ENCODE measurements around the gene CLMN. TPM values are rescaled to one million over a fixed set of nuclear protein-coding genes. Genes with fewer than 3 reads are reported as not detected.

The CLMN gene
- total RNA-seq, 1 experiment from 2014 or later, result 33.4 TPM

DNA sequence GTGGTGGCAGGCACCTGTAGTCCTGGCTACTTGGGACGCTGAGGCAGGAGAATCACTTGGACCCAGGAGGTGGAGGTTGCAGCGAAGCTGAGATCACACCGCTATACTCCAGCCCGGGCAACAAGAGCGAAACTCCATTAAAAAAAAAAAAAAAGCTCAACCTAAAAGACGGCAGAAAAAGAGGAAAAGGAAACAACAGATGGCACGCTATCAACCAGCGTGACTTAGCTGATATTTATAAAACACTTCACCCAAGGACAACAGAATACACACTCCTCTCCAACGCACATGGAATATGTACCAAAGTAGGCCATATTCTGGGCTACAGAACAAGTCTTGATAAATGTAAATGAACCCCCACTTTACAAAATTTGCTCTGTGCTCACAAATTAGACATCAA lies 34.0 kb upstream of the CLMN start:
- Histone ChIP-seq H2AFZ (ENCODE audit: low read depth, low read length, poor library complexity, severe bottlenecking) (no peak overlapping the region), H3K4me1 (ENCODE audit: control insufficient read depth in 1 of 2, insufficient read depth in 2 of 2, low read length in 2 of 2) (no peaks in the 10 kb centered on the region), H3K9me2 (ENCODE audit: insufficient read depth) (no peaks in the 10 kb centered on the region), H3K9me3 (ENCODE audit: control insufficient read depth in 1 of 2, insufficient read depth in 1 of 2, low read depth in 1 of 2, low read length in 2 of 2) (peaks cover 0 to 3% of the 10 kb centered on the region in 2 experiments; a peak in 1 of 4 replicates), H3K4me2 (ENCODE audit: low read length) (no peak overlapping the region), H3K4me3 (replicated peaks in 1 of 2; ENCODE audit: low read depth in 1 of 2, low read length in 2 of 2) (no peak overlapping the region), H3K79me2 (ENCODE audit: insufficient read depth, low read length) (no peaks in the 10 kb centered on the region), H3K36me3 (ENCODE audit: control insufficient read depth in 1 of 2, insufficient read depth in 2 of 2, low read length in 2 of 2) (no peaks in the 10 kb centered on the region), H3K9ac (ENCODE audit: low read length) (no peak overlapping the region), H3K27ac (ENCODE audit: low read depth, low read length) (no peak overlapping the region), H3K27me3 (ENCODE audit: insufficient read depth, low read length) (no peaks in the 10 kb centered on the region), H4K20me1 (ENCODE audit: insufficient read depth) (no peaks in the 10 kb centered on the region)
- intact Hi-C loops (cut with micrococcal nuclease), result no loop called here
- TF ChIP-seq SRF (IDR thresholded peaks at IDR 0.05; ENCODE audit: low read depth) (no peak), ELF1 (IDR thresholded peaks at IDR 0.05; ENCODE audit: borderline replicate concordance, low read depth) (no peak)
- no peak for DNase-seq (ENCODE audit: low read depth, low spot score)
- ATAC-seq, result no peak
- no TSS peak for BruUV-seq (replicated peaks)
- CTCF ChIA-PET, result no interaction called here
- RAD21 ChIA-PET (ENCODE audit: low non-redundant PET in 1 of 2, low total read pairs in 2 of 2, uncharacterized antibody in 2 of 2, unreplicated experiment in 2 of 2), result no interaction called here
- POLR2A ChIA-PET, result no interaction called here

DNA sequence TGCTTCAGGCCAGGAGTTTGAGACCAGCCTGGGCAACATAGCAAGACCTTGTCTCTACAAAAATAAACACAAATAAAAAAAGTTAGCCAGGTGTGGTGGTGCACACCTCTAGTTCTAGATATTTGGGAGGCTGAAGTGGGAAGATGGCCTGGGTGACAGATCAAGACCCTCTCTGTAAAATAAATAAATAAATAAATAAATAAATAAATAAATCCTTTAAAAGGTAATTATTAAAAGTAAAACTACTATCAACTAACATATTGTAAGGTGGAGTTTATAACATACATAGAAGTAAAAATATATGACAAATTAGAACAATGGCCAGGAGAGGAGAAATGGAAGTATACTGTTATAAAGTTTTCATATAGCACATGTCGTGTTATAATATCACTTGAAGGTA lies 33.3 kb upstream of the CLMN start:
- RAD21 ChIA-PET (ENCODE audit: low non-redundant PET in 1 of 2, low total read pairs in 2 of 2, uncharacterized antibody in 2 of 2, unreplicated experiment in 2 of 2), result no interaction called here
- TF ChIP-seq, protein P1, sequence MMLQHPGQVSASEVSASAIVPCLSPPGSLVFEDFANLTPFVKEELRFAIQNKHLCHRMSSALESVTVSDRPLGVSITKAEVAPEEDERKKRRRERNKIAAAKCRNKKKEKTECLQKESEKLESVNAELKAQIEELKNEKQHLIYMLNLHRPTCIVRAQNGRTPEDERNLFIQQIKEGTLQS (IDR thresholded peaks at IDR 0.05), result no peak
- TF ChIP-seq RAD21 (IDR thresholded peaks at IDR 0.05; ENCODE audit: low read depth) (no peak), EZH2 (IDR thresholded peaks at IDR 0.05) (no peak), JUND (IDR thresholded peaks at IDR 0.05) (no peak), CEBPB (IDR thresholded peaks at IDR 0.05; ENCODE audit: low read depth) (no peak), CBX3 (IDR thresholded peaks at IDR 0.05; ENCODE audit: low read depth) (no peak), POLR2AphosphoS5 (IDR thresholded peaks at IDR 0.05; ENCODE audit: low read depth, low read length) (no peak), ELF1 (IDR thresholded peaks at IDR 0.05; ENCODE audit: borderline replicate concordance, low read depth) (no peak), ZFX (IDR thresholded peaks at IDR 0.05) (no peak), YY1 (IDR thresholded peaks at IDR 0.05; ENCODE audit: extremely low read depth, insufficient replicate concordance, low read depth, low read length) (no peak), SIN3A (IDR thresholded peaks at IDR 0.05; ENCODE audit: low read depth) (no peak), TCF7L2 (IDR thresholded peaks at IDR 0.05; ENCODE audit: borderline replicate concordance, extremely low read depth, insufficient read depth, insufficient read length) (no peak), SRF (IDR thresholded peaks at IDR 0.05; ENCODE audit: low read depth) (no peak)
- TF ChIP-seq, protein P2, sequence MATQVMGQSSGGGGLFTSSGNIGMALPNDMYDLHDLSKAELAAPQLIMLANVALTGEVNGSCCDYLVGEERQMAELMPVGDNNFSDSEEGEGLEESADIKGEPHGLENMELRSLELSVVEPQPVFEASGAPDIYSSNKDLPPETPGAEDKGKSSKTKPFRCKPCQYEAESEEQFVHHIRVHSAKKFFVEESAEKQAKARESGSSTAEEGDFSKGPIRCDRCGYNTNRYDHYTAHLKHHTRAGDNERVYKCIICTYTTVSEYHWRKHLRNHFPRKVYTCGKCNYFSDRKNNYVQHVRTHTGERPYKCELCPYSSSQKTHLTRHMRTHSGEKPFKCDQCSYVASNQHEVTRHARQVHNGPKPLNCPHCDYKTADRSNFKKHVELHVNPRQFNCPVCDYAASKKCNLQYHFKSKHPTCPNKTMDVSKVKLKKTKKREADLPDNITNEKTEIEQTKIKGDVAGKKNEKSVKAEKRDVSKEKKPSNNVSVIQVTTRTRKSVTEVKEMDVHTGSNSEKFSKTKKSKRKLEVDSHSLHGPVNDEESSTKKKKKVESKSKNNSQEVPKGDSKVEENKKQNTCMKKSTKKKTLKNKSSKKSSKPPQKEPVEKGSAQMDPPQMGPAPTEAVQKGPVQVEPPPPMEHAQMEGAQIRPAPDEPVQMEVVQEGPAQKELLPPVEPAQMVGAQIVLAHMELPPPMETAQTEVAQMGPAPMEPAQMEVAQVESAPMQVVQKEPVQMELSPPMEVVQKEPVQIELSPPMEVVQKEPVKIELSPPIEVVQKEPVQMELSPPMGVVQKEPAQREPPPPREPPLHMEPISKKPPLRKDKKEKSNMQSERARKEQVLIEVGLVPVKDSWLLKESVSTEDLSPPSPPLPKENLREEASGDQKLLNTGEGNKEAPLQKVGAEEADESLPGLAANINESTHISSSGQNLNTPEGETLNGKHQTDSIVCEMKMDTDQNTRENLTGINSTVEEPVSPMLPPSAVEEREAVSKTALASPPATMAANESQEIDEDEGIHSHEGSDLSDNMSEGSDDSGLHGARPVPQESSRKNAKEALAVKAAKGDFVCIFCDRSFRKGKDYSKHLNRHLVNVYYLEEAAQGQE (IDR thresholded peaks at IDR 0.05; ENCODE audit: low read depth), result no peak
- TF ChIP-seq, protein P3, sequence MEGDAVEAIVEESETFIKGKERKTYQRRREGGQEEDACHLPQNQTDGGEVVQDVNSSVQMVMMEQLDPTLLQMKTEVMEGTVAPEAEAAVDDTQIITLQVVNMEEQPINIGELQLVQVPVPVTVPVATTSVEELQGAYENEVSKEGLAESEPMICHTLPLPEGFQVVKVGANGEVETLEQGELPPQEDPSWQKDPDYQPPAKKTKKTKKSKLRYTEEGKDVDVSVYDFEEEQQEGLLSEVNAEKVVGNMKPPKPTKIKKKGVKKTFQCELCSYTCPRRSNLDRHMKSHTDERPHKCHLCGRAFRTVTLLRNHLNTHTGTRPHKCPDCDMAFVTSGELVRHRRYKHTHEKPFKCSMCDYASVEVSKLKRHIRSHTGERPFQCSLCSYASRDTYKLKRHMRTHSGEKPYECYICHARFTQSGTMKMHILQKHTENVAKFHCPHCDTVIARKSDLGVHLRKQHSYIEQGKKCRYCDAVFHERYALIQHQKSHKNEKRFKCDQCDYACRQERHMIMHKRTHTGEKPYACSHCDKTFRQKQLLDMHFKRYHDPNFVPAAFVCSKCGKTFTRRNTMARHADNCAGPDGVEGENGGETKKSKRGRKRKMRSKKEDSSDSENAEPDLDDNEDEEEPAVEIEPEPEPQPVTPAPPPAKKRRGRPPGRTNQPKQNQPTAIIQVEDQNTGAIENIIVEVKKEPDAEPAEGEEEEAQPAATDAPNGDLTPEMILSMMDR (IDR thresholded peaks at IDR 0.05 in 2 of 3, conservative IDR thresholded peaks at IDR 0.05 in 1 of 3; ENCODE audit: borderline replicate concordance in 1 of 3, insufficient read depth in 1 of 3, low read depth in 2 of 3, low read length in 2 of 3), result no peak
- TF ChIP-seq, protein P4, sequence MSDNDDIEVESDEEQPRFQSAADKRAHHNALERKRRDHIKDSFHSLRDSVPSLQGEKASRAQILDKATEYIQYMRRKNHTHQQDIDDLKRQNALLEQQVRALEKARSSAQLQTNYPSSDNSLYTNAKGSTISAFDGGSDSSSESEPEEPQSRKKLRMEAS (IDR thresholded peaks at IDR 0.05), result no peak

More for the DNA sequence above, 33.3 kb upstream of the CLMN start:
- no peak overlapping the region for H2AFZ ChIP-seq (ENCODE audit: low read depth, low read length, poor library complexity, severe bottlenecking)
- H3K4me2 ChIP-seq (ENCODE audit: low read length), result no peak overlapping the region
- H3K9ac ChIP-seq (ENCODE audit: low read length), result no peak overlapping the region
- no peaks in the 10 kb centered on the region for H4K20me1 ChIP-seq (ENCODE audit: insufficient read depth)
- H3K79me2 ChIP-seq (ENCODE audit: insufficient read depth, low read length), result no peaks in the 10 kb centered on the region
- ChIA-PET CTCF (no interaction called here), POLR2A (no interaction called here)
- H3K36me3 ChIP-seq (ENCODE audit: control insufficient read depth in 1 of 2, insufficient read depth in 2 of 2, low read length in 2 of 2), result no peaks in the 10 kb centered on the region
- H3K9me3 ChIP-seq (ENCODE audit: control insufficient read depth in 1 of 2, insufficient read depth in 1 of 2, low read depth in 1 of 2, low read length in 2 of 2), result peaks cover 0 to 3% of the 10 kb centered on the region in 2 experiments; a peak in 1 of 4 replicates
- no peak overlapping the region for H3K27ac ChIP-seq (ENCODE audit: low read depth, low read length)
- H3K4me1 ChIP-seq (ENCODE audit: control insufficient read depth in 1 of 2, insufficient read depth in 2 of 2, low read length in 2 of 2), result no peaks in the 10 kb centered on the region
- H3K9me2 ChIP-seq (ENCODE audit: insufficient read depth), result no peaks in the 10 kb centered on the region
- no peaks in the 10 kb centered on the region for H3K27me3 ChIP-seq (ENCODE audit: insufficient read depth, low read length)
- intact Hi-C loops (cut with micrococcal nuclease), result no loop called here
- BruUV-seq (replicated peaks), result no TSS peak
- DNase-seq (ENCODE audit: low read depth, low spot score) (no peak), ATAC-seq (no peak)
- H3K4me3 ChIP-seq (replicated peaks in 1 of 2; ENCODE audit: low read depth in 1 of 2, low read length in 2 of 2), result no peak overlapping the region
